MM.1S (cell line): Measurements from ENCODE around the gene SUZ12.
"Not testable (repeated sequence)": the region's sequence is repeated elsewhere in the genome, so short reads cannot be mapped to it uniquely, and the experiment has no call there.

Source experiments
- CTCF ChIP-seq: fragments of 300-600 bp; sonication (generic); IDR thresholded peaks from 2 replicates; pipeline ENCODE4 v1.5.1; 2016; ENCODE audit warnings: antibody characterized with exemption, low read length, mixed read lengths
- EZH2 ChIP-seq: fragments of 300-600 bp; sonication (generic); optimal IDR thresholded peaks from 2 replicates; pipeline ENCODE3; 2017; ENCODE audit warnings: low read depth, mild to moderate bottlenecking, antibody characterized with exemption, low read length, mixed read lengths
- EZH2phosphoT487 ChIP-seq: fragments of 300-600 bp; sonication (generic); IDR thresholded peaks from 2 replicates; pipeline ENCODE4 v1.6.1; 2018; ENCODE audit warnings: antibody characterized with exemption, low read length

GRCh38 chr17:32022554-32022953, 85.7 kb downstream of the SUZ12 start:
- TF ChIP-seq CTCF, EZH2, EZH2phosphoT487: not testable (repeated sequence)
